Measurements from ENCODE around the gene NR1D1. TPM values are rescaled to one million over a fixed set of nuclear protein-coding genes. Genes with fewer than 3 reads are reported as not detected.

The NR1D1 gene
- total RNA-seq, 1 donor: 1.7 TPM

Other genes starting within 250 kb of the NR1D1 start
- gene IKZF3, start 236.3 kb downstream of the NR1D1 start, total RNA-seq: under 0.01 TPM in 2 replicates
- gene ZPBP2, start 232.4 kb downstream of the NR1D1 start, total RNA-seq: not detected in 2 replicates
- 5.2 and 5.8 TPM in 2 replicates for gene GSDMB, start 182.0 kb downstream of the NR1D1 start, total RNA-seq
- gene ORMDL3, start 173.0 kb downstream of the NR1D1 start, total RNA-seq: 51.5 and 61.7 TPM in 2 replicates
- not detected in 2 replicates for gene LRRC3C, start 172.9 kb downstream of the NR1D1 start, total RNA-seq
- gene GSDMA, start 137.6 kb downstream of the NR1D1 start, total RNA-seq: under 0.01 TPM in 1 of 2 replicates, not detected in the other
- gene PSMD3, start 119.8 kb downstream of the NR1D1 start, total RNA-seq: 118 and 120 TPM in 2 replicates
- 0.97 and 4.3 TPM in 2 replicates for gene CSF3, start 85.1 kb downstream of the NR1D1 start, total RNA-seq
- 46.7 and 47.9 TPM in 2 replicates for gene MED24, start 46.2 kb downstream of the NR1D1 start, total RNA-seq
- 19.0 and 27.2 TPM in 2 replicates for gene THRA, start 37.6 kb downstream of the NR1D1 start, total RNA-seq
- 64.4 and 73.0 TPM in 2 replicates for gene MSL1, start 21.4 kb upstream of the NR1D1 start, total RNA-seq
- gene CASC3, start 39.9 kb upstream of the NR1D1 start, total RNA-seq: 42.5 and 51.8 TPM in 2 replicates
- gene RAPGEFL1, start 76.9 kb upstream of the NR1D1 start, total RNA-seq: 2.2 and 2.6 TPM in 2 replicates
- 6.1 and 11.2 TPM in 2 replicates for gene WIPF2, start 118.7 kb upstream of the NR1D1 start, total RNA-seq
- 19.0 and 28.5 TPM in 2 replicates for gene CDC6, start 187.3 kb upstream of the NR1D1 start, total RNA-seq
- 20.3 and 23.5 TPM in 2 replicates for gene RARA, start 208.6 kb upstream of the NR1D1 start, total RNA-seq